SU-DHL-6 (cell line): ENCODE data around the gene GPR150.
"Not testable (repeated sequence)": the region's sequence is repeated elsewhere in the genome, so short reads cannot be mapped to it uniquely, and the experiment has no call there.

Experiments
- H2AFZ ChIP-seq: fragments of 200-600 bp; sonication (generic); 2 replicates; pipeline ENCODE4 v1.6.1; 2014; ENCODE audit warnings: low read depth, mild to moderate bottlenecking, moderate library complexity, mixed read lengths, antibody characterized with exemption, low read length; ENCODE audit not compliant: severe bottlenecking
- H3F3A ChIP-seq: fragments of 200-600 bp; shearing (Covaris generic); 2 replicates; pipeline ENCODE4 v1.6.0; 2016; ENCODE audit warnings: antibody characterized with exemption, mild to moderate bottlenecking; ENCODE audit not compliant: insufficient read depth
- H3K27ac ChIP-seq: fragments of 200-600 bp; sonication (generic); 2 replicates; pipeline ENCODE4 v1.5.1; 2016; ENCODE audit warnings: low read depth, mild to moderate bottlenecking, low read length, moderate library complexity, mixed read lengths
- H3K27me3 ChIP-seq: fragments of 200-600 bp; sonication (generic), shearing (Covaris generic); 2 replicates; pipeline ENCODE4 v1.6.0; 2014; ENCODE audit warnings: mild to moderate bottlenecking, low read length
- H3K36me3 ChIP-seq: fragments of 200-600 bp; sonication (generic); 2 replicates; pipeline ENCODE4 v1.6.1; 2014; ENCODE audit warnings: mild to moderate bottlenecking, low read length, mixed read lengths
- H3K4me2 ChIP-seq: fragments of 300-600, 200-600 bp; shearing (Covaris generic), sonication (generic); 2 replicates; pipeline ENCODE4 v1.6.0; 2014; ENCODE audit warnings: low read length, low read depth, mild to moderate bottlenecking; ENCODE audit not compliant: poor library complexity, severe bottlenecking
- H3K4me3 ChIP-seq: fragments of 200-600 bp; sonication (generic); 2 replicates; pipeline ENCODE4 v1.5.1; 2014; ENCODE audit warnings: antibody characterized with exemption, low read length, mild to moderate bottlenecking, mixed read lengths; ENCODE audit not compliant: insufficient read depth, poor library complexity, severe bottlenecking
- H3K79me2 ChIP-seq: fragments of 200-600 bp; sonication (generic); 2 replicates; pipeline ENCODE4 v1.6.1; 2014; ENCODE audit warnings: mild to moderate bottlenecking, low read length, moderate library complexity; ENCODE audit not compliant: insufficient read depth
- H3K9ac ChIP-seq: fragments of 200-600 bp; sonication (generic); 2 replicates; pipeline ENCODE4 v1.7.0; 2014; ENCODE audit warnings: mild to moderate bottlenecking, low read length
- H3K9me2 ChIP-seq: fragments of 200-600 bp; sonication (generic); replicated peaks from 2 replicates; pipeline ENCODE4 v1.6.1; 2014; ENCODE audit warnings: low read length; ENCODE audit not compliant: insufficient read depth
- H3K9me3 ChIP-seq: fragments of 200-600 bp; sonication (generic); 2 replicates; pipeline ENCODE4 v1.6.1; 2014; ENCODE audit warnings: low read length, mixed read lengths; ENCODE audit not compliant: insufficient read depth
- H4K20me1 ChIP-seq: fragments of 200-600 bp; sonication (generic); 2 replicates; pipeline ENCODE4 v1.6.1; 2014; ENCODE audit warnings: low read depth, mild to moderate bottlenecking, antibody characterized with exemption, low read length, moderate library complexity, mixed read lengths
- EZH2phosphoT487 ChIP-seq: fragments of 200-600 bp; sonication (generic), shearing (Covaris generic); conservative IDR thresholded peaks from 2 replicates; pipeline ENCODE4 v1.6.1; 2018; ENCODE audit warnings: mild to moderate bottlenecking, antibody characterized with exemption, low read length, moderate library complexity, mixed read lengths
- TF ChIP-seq, protein P1 (sequence below): fragments of 200-600 bp; sonication (generic); IDR thresholded peaks from one replicate; pipeline ENCODE4 v1.5.1; 2017; ENCODE audit warnings: antibody characterized with exemption, mild to moderate bottlenecking, low read length, moderate library complexity; ENCODE audit not compliant: insufficient read depth, poor library complexity, severe bottlenecking

The GPR150 gene

DNA sequence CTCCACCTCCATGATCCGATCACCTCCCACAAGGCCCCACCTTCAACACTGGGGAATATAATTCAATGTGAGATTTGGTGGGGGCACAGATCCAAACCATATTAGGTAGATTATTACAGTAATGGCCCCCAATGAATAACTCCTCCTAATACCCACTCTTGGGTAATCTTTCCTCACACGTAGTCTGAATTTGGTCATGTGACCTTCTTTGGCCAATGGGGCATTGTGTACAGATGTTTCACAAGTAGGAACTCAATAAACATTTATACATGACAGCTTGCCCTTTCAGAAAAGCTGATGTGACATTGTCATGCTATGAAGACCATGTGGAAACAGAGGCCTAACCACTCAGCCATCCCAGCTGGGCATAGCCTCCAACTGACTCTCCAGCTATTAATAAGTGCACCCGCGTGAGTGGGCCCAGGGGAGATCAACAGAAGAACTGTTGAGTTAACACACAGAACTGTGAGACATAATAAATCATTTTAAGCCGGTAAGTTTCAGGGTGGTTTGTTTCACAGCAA is 10.6 kb downstream of the GPR150 start:
- Histone ChIP-seq H3K27me3 (no peaks in the 10 kb centered on the region), H3K27ac (no peak overlapping the region), H3K79me2 (no peaks in the 10 kb centered on the region), H3K4me3 (no peak overlapping the region), H2AFZ (no peak overlapping the region), H3K9me2 (no peaks in the 10 kb centered on the region), H4K20me1 (no peaks in the 10 kb centered on the region), H3K9ac (no peak overlapping the region), H3K4me2 (no peak overlapping the region), H3K36me3 (no peaks in the 10 kb centered on the region), H3F3A (no peaks in the 10 kb centered on the region), H3K9me3 (no peaks in the 10 kb centered on the region)
- TF ChIP-seq, protein P1, sequence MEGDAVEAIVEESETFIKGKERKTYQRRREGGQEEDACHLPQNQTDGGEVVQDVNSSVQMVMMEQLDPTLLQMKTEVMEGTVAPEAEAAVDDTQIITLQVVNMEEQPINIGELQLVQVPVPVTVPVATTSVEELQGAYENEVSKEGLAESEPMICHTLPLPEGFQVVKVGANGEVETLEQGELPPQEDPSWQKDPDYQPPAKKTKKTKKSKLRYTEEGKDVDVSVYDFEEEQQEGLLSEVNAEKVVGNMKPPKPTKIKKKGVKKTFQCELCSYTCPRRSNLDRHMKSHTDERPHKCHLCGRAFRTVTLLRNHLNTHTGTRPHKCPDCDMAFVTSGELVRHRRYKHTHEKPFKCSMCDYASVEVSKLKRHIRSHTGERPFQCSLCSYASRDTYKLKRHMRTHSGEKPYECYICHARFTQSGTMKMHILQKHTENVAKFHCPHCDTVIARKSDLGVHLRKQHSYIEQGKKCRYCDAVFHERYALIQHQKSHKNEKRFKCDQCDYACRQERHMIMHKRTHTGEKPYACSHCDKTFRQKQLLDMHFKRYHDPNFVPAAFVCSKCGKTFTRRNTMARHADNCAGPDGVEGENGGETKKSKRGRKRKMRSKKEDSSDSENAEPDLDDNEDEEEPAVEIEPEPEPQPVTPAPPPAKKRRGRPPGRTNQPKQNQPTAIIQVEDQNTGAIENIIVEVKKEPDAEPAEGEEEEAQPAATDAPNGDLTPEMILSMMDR: no peak
- TF ChIP-seq EZH2phosphoT487: no peak

DNA sequence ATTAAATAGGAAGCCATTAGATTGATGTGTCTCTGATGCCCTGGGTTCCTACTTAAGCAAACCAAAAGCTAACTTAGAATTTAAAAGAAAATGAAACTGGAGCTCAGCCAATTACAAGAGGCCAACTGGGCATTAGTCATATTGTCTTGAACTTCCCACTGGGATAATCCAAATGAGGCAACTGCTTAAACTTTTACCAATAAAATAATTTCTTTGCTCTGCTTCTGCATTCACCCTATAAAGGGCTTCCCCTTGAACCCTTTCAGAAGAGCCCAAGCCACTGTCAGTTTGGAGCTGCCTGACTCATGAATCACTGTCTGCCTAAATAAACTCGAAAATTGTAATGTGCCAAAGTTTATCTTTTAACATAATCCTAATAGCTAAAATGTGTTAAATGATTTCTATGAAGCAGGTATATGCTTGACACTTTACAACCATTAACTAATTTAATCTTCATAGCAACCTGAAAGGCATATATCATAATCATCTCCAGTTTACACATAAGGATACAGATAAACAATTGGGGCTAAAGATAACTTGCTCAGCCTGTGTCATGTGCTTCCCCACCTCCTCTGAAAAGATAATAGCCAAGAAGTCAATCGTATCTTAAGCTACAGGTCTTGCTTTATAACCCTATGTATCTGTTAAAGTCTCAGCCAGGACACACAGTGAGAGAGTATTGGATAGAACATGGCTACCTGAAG is 11.5 kb downstream of the GPR150 start:
- no peak overlapping the region for H3K27ac ChIP-seq
- no peaks in the 10 kb centered on the region for H3K9me3 ChIP-seq
- H3F3A ChIP-seq: no peaks in the 10 kb centered on the region
- H3K79me2 ChIP-seq: no peaks in the 10 kb centered on the region
- H4K20me1 ChIP-seq: no peaks in the 10 kb centered on the region
- H3K4me2 ChIP-seq: no peak overlapping the region
- no peak overlapping the region for H3K9ac ChIP-seq
- H3K4me3 ChIP-seq: no peak overlapping the region
- no peak for TF ChIP-seq EZH2phosphoT487
- TF ChIP-seq, protein P1: no peak
- no peaks in the 10 kb centered on the region for H3K27me3 ChIP-seq
- peak overlapping the region; percentile 42 for H2AFZ ChIP-seq
- H3K9me2 ChIP-seq: no peaks in the 10 kb centered on the region
- no peaks in the 10 kb centered on the region for H3K36me3 ChIP-seq

DNA sequence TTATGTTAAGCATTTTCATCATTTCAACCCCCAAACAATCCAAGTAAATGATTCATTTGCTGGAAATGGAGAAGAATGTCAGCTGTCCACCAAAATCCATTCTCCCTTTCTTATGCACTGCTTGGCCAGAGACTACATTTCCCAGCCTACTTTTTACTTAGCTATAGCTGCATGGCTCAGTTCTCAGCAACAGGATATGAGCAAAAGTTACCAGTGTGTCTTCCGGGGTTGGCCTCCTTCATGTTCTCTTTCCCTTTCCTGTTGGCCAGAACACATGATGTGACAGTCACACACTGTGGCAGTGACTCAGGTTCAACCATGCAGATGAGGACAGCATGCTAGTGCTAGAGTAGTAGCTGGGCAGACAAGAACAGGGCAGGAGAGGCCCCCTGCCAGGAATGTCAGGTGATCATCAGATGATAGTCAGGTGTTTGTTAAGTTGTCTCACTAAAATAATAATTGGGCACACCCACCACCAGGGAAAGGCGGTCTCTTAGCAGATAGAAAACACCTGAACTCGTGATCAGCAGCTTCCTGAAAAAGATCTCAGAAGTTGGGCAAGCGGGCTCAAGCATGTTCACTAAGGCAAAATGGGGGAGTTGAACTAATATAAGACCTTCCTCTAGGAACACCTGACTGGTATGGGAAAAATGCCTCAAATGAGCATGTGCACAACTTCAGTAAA is 12.2 kb downstream of the GPR150 start:
- Histone ChIP-seq H3K9ac (no peak overlapping the region), H3K4me2 (no peak overlapping the region), H3K79me2 (no peaks in the 10 kb centered on the region), H3K9me2 (no peaks in the 10 kb centered on the region), H3K27ac (no peak overlapping the region), H3K27me3 (no peaks in the 10 kb centered on the region), H3F3A (no peaks in the 10 kb centered on the region), H3K36me3 (no peaks in the 10 kb centered on the region), H4K20me1 (no peaks in the 10 kb centered on the region), H3K4me3 (no peak overlapping the region), H3K9me3 (no peaks in the 10 kb centered on the region), H2AFZ (peak overlapping the region; percentile 42)
- TF ChIP-seq, protein P1: no peak
- no peak for TF ChIP-seq EZH2phosphoT487

DNA sequence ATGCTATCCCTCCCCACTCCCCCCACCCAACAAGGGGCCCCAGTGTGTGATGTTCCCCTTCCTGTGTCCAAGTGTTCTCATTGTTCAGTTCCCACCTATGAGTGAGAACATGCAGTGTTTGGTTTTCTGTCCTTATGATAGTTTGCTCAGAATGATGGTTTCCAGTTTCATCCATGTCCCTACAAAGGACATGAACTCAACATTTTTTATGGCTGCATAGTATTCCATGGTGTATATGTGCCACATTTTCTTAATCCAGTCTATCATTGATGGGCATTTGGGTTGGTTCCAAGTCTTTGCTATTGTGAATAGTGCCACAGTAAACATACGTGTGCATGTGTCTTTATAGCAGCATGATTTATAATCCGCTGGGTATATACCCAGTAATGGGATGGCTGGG is 13.1 kb downstream of the GPR150 start:
- H3K79me2 ChIP-seq, H3K36me3 ChIP-seq, H3K9me3 ChIP-seq, H4K20me1 ChIP-seq, H3K9me2 ChIP-seq, H3K9ac ChIP-seq, H3K27me3 ChIP-seq, H3F3A ChIP-seq, H3K27ac ChIP-seq, H3K4me3 ChIP-seq, H3K4me2 ChIP-seq, H2AFZ ChIP-seq: not testable (repeated sequence)
